Activated naive CD4-positive, alpha-beta T cell treated with anti-CD3 and anti-CD28 coated beads, Interleukin-2, amount 50 U/mL, for 72 hours (primary cell): ENCODE measurements around the gene FYCO1. TPM values are rescaled to one million over a fixed set of nuclear protein-coding genes. Genes with fewer than 3 reads are reported as not detected.

Experiments
- ATAC-seq, 2 donors: fragments of 150-1000 bp; cut with Tn5 transposase; 2 replicates each; pipeline ENCODE4 v1.10.0; 2021; ENCODE audit warnings: mild to moderate bottlenecking in 2 of 2, moderate library complexity in 2 of 2
- DNase-seq, 2 donors: peaks; one replicate each; pipeline ENCODE4 v3.0.0; 2021 to 2022; ENCODE audit warnings: low spot score in 2 of 2
- H3K27ac Mint-ChIP-seq, 2 donors: one replicate each; pipeline ENCODE4 v1.8.0; 2022; ENCODE audit warnings: mild to moderate bottlenecking in 2 of 2, mixed read lengths in 2 of 2
- H3K36me3 Mint-ChIP-seq, 2 donors: one replicate each; pipeline ENCODE4 v1.8.0; 2022; ENCODE audit warnings: mixed read lengths in 2 of 2
- H3K9me3 Mint-ChIP-seq, 2 donors: one replicate each; pipeline ENCODE4 v1.8.0; 2022; ENCODE audit warnings: mixed read lengths in 2 of 2
- total RNA-seq, 2 donors: library from RNA; stranded (reverse); gene quantifications; one replicate each; pipeline ENCODE4 v1.2.3, GENCODE V29; 2022

The FYCO1 gene
- total RNA-seq, 2 donors from 2014 or later, result 4.4 to 18.1 TPM

DNA sequence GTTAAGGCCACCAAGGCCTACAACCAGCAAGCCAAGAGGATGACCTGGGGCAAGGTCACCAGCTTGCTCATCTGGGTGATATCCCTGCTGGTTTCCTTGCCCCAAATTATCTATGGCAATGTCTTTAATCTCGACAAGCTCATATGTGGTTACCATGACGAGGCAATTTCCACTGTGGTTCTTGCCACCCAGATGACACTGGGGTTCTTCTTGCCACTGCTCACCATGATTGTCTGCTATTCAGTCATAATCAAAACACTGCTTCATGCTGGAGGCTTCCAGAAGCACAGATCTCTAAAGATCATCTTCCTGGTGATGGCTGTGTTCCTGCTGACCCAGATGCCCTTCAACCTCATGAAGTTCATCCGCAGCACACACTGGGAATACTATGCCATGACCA is 48.7 kb downstream of the FYCO1 start:
- ATAC-seq (no peak), DNase-seq (no peak)
- peaks cover 63 to 72% of the 10 kb centered on the region in 2 donors for H3K36me3 Mint-ChIP-seq
- H3K27ac Mint-ChIP-seq, result no peak overlapping the region
- H3K9me3 Mint-ChIP-seq, result no peaks in the 10 kb centered on the region

DNA sequence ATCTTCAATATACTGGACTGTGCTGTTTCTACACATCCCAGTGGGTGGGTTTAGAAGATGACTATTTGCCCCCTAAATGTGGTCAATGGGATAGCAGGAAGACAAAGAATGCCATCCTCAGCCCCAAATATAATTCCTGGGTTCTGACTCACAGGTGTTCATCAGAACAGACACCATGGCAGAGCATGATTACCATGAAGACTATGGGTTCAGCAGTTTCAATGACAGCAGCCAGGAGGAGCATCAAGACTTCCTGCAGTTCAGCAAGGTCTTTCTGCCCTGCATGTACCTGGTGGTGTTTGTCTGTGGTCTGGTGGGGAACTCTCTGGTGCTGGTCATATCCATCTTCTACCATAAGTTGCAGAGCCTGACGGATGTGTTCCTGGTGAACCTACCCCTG is 49.3 kb downstream of the FYCO1 start:
- no peak overlapping the region for H3K27ac Mint-ChIP-seq
- DNase-seq, result no peak
- no peak for ATAC-seq
- H3K9me3 Mint-ChIP-seq, result no peaks in the 10 kb centered on the region
- H3K36me3 Mint-ChIP-seq, result peaks cover 57 to 69% of the 10 kb centered on the region in 2 donors

DNA sequence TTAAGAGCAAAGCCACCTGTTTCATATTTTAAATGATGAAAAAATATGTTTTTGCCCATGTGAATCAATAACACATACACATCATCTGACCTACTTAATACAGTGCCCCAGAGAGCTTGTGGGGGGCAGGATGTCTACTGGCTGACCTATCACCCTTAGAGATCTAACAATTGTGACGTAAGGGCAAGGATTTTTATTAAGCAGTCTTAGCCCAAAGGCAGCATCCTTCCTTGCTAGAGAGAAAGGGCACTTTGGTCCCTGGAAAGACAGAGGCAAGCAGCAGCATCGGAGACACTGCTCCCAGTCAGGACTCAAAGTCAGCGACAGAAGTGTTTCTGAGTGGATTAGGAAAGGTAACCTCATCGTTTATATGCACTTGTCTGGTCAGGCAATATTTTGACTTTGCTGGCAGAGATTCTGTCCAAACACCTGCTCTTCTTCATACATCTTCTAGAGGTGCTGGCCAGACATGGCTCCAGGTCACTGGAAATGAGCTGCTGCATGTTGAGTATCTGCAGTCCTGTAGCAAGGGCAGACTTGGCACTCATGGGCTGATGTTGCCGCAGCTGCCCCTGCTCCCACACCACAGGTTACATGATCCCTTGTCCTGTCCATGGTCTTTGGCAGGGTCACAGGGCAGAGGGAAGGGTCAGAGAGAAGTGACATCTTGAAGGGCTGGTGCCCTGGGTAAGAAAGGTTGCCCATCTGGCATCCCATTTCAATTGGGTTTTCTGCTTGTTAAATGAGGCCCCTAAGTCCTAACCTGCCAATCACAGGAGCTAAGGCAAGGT is 50.6 kb downstream of the FYCO1 start:
- Mint-ChIP-seq H3K27ac (no peak overlapping the region), H3K9me3 (peaks cover 0 to 4% of the 10 kb centered on the region in 2 donors), H3K36me3 (peaks cover 62 to 76% of the 10 kb centered on the region in 2 donors)
- ATAC-seq (no peak), DNase-seq (peak in 1 of 2 donors; percentile 26)

DNA sequence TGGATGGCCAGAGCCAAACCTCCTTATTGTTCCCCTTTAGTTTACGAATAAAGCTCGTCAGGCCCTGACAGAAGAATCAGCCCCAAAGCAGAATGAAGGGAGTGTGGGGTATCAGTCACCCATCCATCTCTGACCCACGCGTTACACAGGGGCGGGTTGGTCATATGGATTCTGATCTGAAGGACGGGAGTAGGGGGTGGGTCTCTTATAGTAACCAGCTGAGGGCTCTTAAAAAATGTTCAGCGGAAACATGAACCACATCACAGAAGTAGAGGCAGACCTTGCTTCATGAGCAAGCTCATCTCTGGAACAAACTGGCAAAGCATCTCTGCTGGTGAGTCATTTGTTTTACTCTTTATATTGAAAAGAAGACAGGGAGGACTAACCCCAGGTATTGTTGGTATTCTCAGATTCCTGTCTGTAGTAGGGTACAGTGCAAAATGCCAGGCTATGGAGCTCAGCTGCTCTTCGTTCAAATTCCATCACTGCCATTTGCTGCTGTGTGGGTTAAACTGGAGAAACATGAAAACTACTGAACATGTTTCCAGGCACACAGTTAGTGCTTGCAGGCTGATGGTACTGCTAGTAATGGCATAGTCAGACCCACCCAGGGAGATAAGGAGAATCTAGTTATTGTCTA is 52.3 kb downstream of the FYCO1 start, which contains the start of gene CXCR6:
Gene CXCR6, plus strand, starts transcription at position 258 of the 640 bp plus-strand sequence. CDS start 3,018 bp downstream, outside the sequence.
- Mint-ChIP-seq H3K36me3 (peaks cover 47 to 65% of the 10 kb centered on the region in 2 donors), H3K9me3 (peaks cover 0 to 4% of the 10 kb centered on the region in 2 donors), H3K27ac (peak within 1 kb of the TSS in 1 of 2 donors; percentile 64)
- ATAC-seq (peak; percentile 90 to 91), DNase-seq (peak; percentile 64)

- DNase-seq, result no peak
- peaks cover 0 to 4% of the 10 kb centered on the region in 2 donors for H3K9me3 Mint-ChIP-seq
- peaks cover 39 to 54% of the 10 kb centered on the region in 2 donors for H3K36me3 Mint-ChIP-seq
- H3K27ac Mint-ChIP-seq, result no peak overlapping the region
- no peak for ATAC-seq
Measured at GRCh38 chr3:45942051-45942825, 53.4 kb downstream of the FYCO1 start.

GRCh38 chr3:45940781-45941365 is 54.8 kb downstream of the FYCO1 start:
- Mint-ChIP-seq H3K36me3 (peaks cover 25 to 43% of the 10 kb centered on the region in 2 donors), H3K9me3 (peaks cover 0 to 4% of the 10 kb centered on the region in 2 donors), H3K27ac (no peak overlapping the region)
- DNase-seq, result no peak
- ATAC-seq, result no peak

GRCh38 chr3:45940004-45940780 is 55.4 kb downstream of the FYCO1 start:
- no peak for DNase-seq
- Mint-ChIP-seq H3K36me3 (peaks cover 18 to 42% of the 10 kb centered on the region in 2 donors), H3K27ac (no peak overlapping the region)

GRCh38 chr3:45939341-45939771 is 56.3 kb downstream of the FYCO1 start:
- peaks cover 0 to 4% of the 10 kb centered on the region in 2 donors for H3K9me3 Mint-ChIP-seq
- ATAC-seq (peak in 1 of 2 donors; percentile 32), DNase-seq (peak in 1 of 2 donors; percentile 56)
- H3K27ac Mint-ChIP-seq, result no peak overlapping the region
- peaks cover 16 to 39% of the 10 kb centered on the region in 2 donors for H3K36me3 Mint-ChIP-seq

More at GRCh38 chr3:45940004-45940780, 55.4 kb downstream of the FYCO1 start:
- peaks cover 0 to 4% of the 10 kb centered on the region in 2 donors for H3K9me3 Mint-ChIP-seq
- ATAC-seq, result no peak

DNA sequence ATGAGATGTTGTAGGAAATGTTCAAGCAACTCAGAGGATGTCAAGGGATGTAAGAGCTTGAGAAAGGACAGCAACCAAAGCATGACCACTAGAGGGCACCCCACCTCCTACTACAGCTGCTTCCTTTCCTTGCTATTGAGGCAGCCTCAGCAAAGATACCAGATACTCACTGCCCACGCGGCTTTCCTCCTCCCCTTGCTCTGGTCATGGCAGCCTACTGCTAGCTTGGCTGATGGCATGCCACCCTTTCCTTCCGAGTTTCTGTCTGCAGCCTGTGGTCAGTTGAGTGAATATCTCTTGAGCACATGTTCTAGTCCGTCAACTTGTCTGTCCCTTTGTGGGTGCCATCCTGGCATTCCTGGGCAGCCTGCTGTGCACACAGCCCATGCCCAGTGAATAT is 56.8 kb downstream of the FYCO1 start:
- Mint-ChIP-seq H3K27ac (no peak overlapping the region), H3K36me3 (peaks cover 16 to 39% of the 10 kb centered on the region in 2 donors), H3K9me3 (peaks cover 0 to 4% of the 10 kb centered on the region in 2 donors)
- ATAC-seq (peak; percentile 39 to 44), DNase-seq (peak; percentile 76 to 81)

- peaks cover 0 to 4% of the 10 kb centered on the region in 2 donors for H3K9me3 Mint-ChIP-seq
- peaks cover 16 to 39% of the 10 kb centered on the region in 2 donors for H3K36me3 Mint-ChIP-seq
- H3K27ac Mint-ChIP-seq, result no peak overlapping the region
- DNase-seq, result peak in 1 of 2 donors; percentile 20
- no peak for ATAC-seq
Measured at GRCh38 chr3:45938043-45938435, 57.6 kb downstream of the FYCO1 start.

- H3K36me3 Mint-ChIP-seq, result peaks cover 14 to 37% of the 10 kb centered on the region in 2 donors
Measured at GRCh38 chr3:45937206-45938042, 58.2 kb downstream of the FYCO1 start.

GRCh38 chr3:45936261-45936660 is 59.4 kb downstream of the FYCO1 start:
- Mint-ChIP-seq H3K27ac (no peak overlapping the region), H3K36me3 (peaks cover 9 to 29% of the 10 kb centered on the region in 2 donors), H3K9me3 (peaks cover 0 to 4% of the 10 kb centered on the region in 2 donors)
- DNase-seq (peak in 1 of 2 donors; percentile 26), ATAC-seq (no peak)

More at GRCh38 chr3:45937206-45938042, 58.2 kb downstream of the FYCO1 start:
- ATAC-seq (no peak), DNase-seq (peak in 1 of 2 donors; percentile 23)
- Mint-ChIP-seq H3K9me3 (peaks cover 0 to 4% of the 10 kb centered on the region in 2 donors), H3K27ac (no peak overlapping the region)

GRCh38 chr3:45933591-45933990 is 62.0 kb downstream of the FYCO1 start:
- Mint-ChIP-seq H3K36me3 (peaks cover 0 to 16% of the 10 kb centered on the region in 2 donors), H3K27ac (no peak overlapping the region), H3K9me3 (no peaks in the 10 kb centered on the region)
- ATAC-seq (no peak), DNase-seq (no peak)

- no peak for ATAC-seq
- Mint-ChIP-seq H3K36me3 (peaks cover 0 to 16% of the 10 kb centered on the region in 2 donors), H3K27ac (no peak overlapping the region), H3K9me3 (no peaks in the 10 kb centered on the region)
- peak in 1 of 2 donors; percentile 41 for DNase-seq
Measured at GRCh38 chr3:45932112-45932511, 63.5 kb downstream of the FYCO1 start.

DNA sequence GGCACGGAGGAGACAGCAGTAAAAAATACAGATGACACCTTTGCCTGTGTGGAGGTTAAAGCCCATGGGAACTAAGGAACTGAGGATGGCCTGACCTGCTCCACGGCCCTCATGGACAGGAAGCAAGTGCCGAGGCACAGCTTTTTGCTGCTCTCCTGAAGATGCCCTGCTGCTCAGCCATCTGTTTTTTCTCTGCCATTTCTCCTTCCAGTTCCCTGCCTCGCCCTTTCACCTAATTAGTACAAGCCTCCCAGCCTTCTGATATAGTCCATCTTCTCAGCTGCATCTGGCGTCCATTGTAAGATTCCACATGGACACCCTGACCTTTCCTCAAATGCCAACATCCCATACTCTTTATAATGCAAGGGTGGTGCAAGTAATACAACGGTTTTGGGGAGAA is 64.1 kb downstream of the FYCO1 start:
- H3K27ac Mint-ChIP-seq, result no peak overlapping the region
- H3K36me3 Mint-ChIP-seq, result peaks cover 0 to 16% of the 10 kb centered on the region in 2 donors
- ATAC-seq, result no peak
- H3K9me3 Mint-ChIP-seq, result no peaks in the 10 kb centered on the region
- DNase-seq, result peak in 1 of 2 donors; percentile 43
